ENCODE results near the gene EGFL6.

The EGFL6 gene
- 0 to 0.13 reads per million in 2 donors for total RNA-seq

- no peak for DNase-seq
Measured at GRCh38 chrX:13569479-13570260, at the start of gene EGFL6. Gene EGFL6, plus strand, starts transcription at chrX:13569601. Its CDS starts 261 bp downstream, at chrX:13569862.

GRCh38 chrX:13520351-13520750 lies 49.0 kb upstream of the EGFL6 start:
- no peak for DNase-seq

GRCh38 chrX:13520936-13521335 lies 48.5 kb upstream of the EGFL6 start:
- DNase-seq: no peak

- no peak for DNase-seq
Measured at GRCh38 chrX:13522811-13523210, 46.6 kb upstream of the EGFL6 start.

- no peak for DNase-seq
Measured at GRCh38 chrX:13533726-13534125, 35.7 kb upstream of the EGFL6 start.

- DNase-seq: no peak
Measured at GRCh38 chrX:13535376-13536165, 33.8 kb upstream of the EGFL6 start.

- DNase-seq: no peak
Measured at GRCh38 chrX:13536551-13536950, 32.9 kb upstream of the EGFL6 start.

- no peak for DNase-seq
Measured at GRCh38 chrX:13538414-13538813, 31.0 kb upstream of the EGFL6 start.

GRCh38 chrX:13540602-13541001 lies 28.8 kb upstream of the EGFL6 start:
- no peak for DNase-seq

GRCh38 chrX:13545726-13546125 lies 23.7 kb upstream of the EGFL6 start:
- no peak for DNase-seq

- DNase-seq: no peak
Measured at GRCh38 chrX:13547671-13548070, 21.7 kb upstream of the EGFL6 start.

GRCh38 chrX:13550346-13550745 lies 19.1 kb upstream of the EGFL6 start:
- DNase-seq: no peak

- no peak for DNase-seq
Measured at GRCh38 chrX:13551610-13552009, 17.8 kb upstream of the EGFL6 start.

GRCh38 chrX:13552892-13553291 lies 16.5 kb upstream of the EGFL6 start:
- no peak for DNase-seq

- DNase-seq: no peak
Measured at GRCh38 chrX:13565511-13565910, 3.9 kb upstream of the EGFL6 start.

- no peak for DNase-seq
Measured at GRCh38 chrX:13570261-13570605, 832 bp downstream of the EGFL6 start.

- no peak for DNase-seq
Measured at GRCh38 chrX:13571136-13571535, 1.7 kb downstream of the EGFL6 start.

- DNase-seq: peak in 1 of 5 experiments; percentile 42
Measured at GRCh38 chrX:13574600-13574999, 5.2 kb downstream of the EGFL6 start.

- no peak for DNase-seq
Measured at GRCh38 chrX:13579661-13580060, 10.3 kb downstream of the EGFL6 start.

GRCh38 chrX:13581554-13581953 lies 12.2 kb downstream of the EGFL6 start:
- no peak for DNase-seq

GRCh38 chrX:13587786-13588477 lies 18.5 kb downstream of the EGFL6 start:
- no peak for DNase-seq

GRCh38 chrX:13590207-13590606 lies 20.8 kb downstream of the EGFL6 start:
- no peak for DNase-seq

- no peak for DNase-seq
Measured at GRCh38 chrX:13590914-13591313, 21.5 kb downstream of the EGFL6 start.

GRCh38 chrX:13597874-13598273 lies 28.5 kb downstream of the EGFL6 start:
- no peak for DNase-seq
